Liver (tissue), 10 donors: ENCODE measurements around the gene TAF15. TPM values are rescaled to one million over a fixed set of nuclear protein-coding genes. Genes with fewer than 3 reads are reported as not detected.

Experiments
- DNase-seq: peaks from one replicate; pipeline ENCODE4 v3.0.0-alpha.2; 2017; ENCODE audit warnings: low spot score
- H3K27ac ChIP-seq, 2 donors: one replicate each; pipeline ENCODE4 v1.7.0; 2013; ENCODE audit warnings: inconsistent platforms in 2 of 2, low read length in 2 of 2, control low read depth in 1 of 2, low read depth in 1 of 2, mild to moderate bottlenecking in 1 of 2
- H3K27me3 ChIP-seq, 4 donors: one replicate each; pipeline versions ENCODE4 v1.6.1 to v1.7.0; 2013; ENCODE audit warnings: low read length in 3 of 4, inconsistent platforms in 1 of 4, mild to moderate bottlenecking in 1 of 4, moderate library complexity in 1 of 4; ENCODE audit not compliant: control insufficient read depth in 4 of 4, insufficient read depth in 4 of 4
- H3K36me3 ChIP-seq, 4 donors: one replicate each; pipeline versions ENCODE4 v1.6.1 to v1.7.0; 2013; ENCODE audit warnings: low read length in 3 of 4, mild to moderate bottlenecking in 3 of 4, low read depth in 1 of 4, moderate library complexity in 1 of 4; ENCODE audit not compliant: control insufficient read depth in 4 of 4, insufficient read depth in 3 of 4
- H3K4me1 ChIP-seq, 4 donors: one replicate each; pipeline versions ENCODE4 v1.6.1 to v1.7.0; 2013; ENCODE audit warnings: low read length in 3 of 4, mild to moderate bottlenecking in 3 of 4, moderate library complexity in 1 of 4; ENCODE audit not compliant: control insufficient read depth in 4 of 4, insufficient read depth in 4 of 4
- H3K4me3 ChIP-seq, 3 donors: one replicate each; pipeline versions ENCODE4 v1.6.1 to v1.7.0; 2013; ENCODE audit warnings: low read length in 3 of 3, control low read depth in 1 of 3, low read depth in 1 of 3, mild to moderate bottlenecking in 1 of 3
- H3K9ac ChIP-seq, 2 donors: one replicate each; pipeline ENCODE4 v1.7.0; 2013; ENCODE audit warnings: low read length in 2 of 2, mild to moderate bottlenecking in 2 of 2, moderate library complexity in 2 of 2, control low read depth in 1 of 2, low read depth in 1 of 2
- H3K9me3 ChIP-seq, 4 donors: one replicate each; pipeline versions ENCODE4 v1.6.1 to v1.7.0; 2013; ENCODE audit warnings: low read length in 3 of 4; ENCODE audit not compliant: control insufficient read depth in 4 of 4
- CTCF ChIP-seq: fragments of 150-350 bp; IDR thresholded peaks from 2 replicates; pipeline ENCODE4 v1.5.1; 2017; ENCODE audit warnings: improper control_type of control experiment, low read depth, low read length; ENCODE audit not compliant: missing input control
- EGR1 ChIP-seq, 2 donors: IDR thresholded peaks; 2 replicates each; pipeline ENCODE4 v1.6.1; 2016 to 2018; ENCODE audit warnings: antibody characterized with exemption in 2 of 2, low read depth in 2 of 2
- FOXA1 ChIP-seq: IDR thresholded peaks from 2 replicates; pipeline ENCODE4 v1.6.1; 2016; ENCODE audit warnings: antibody characterized with exemption
- FOXA2 ChIP-seq: IDR thresholded peaks from 2 replicates; pipeline ENCODE4 v1.6.1; 2016; ENCODE audit warnings: antibody characterized with exemption
- GABPA ChIP-seq, 2 donors: IDR thresholded peaks in 1 of 2; conservative IDR thresholded peaks in 1 of 2; 2 replicates each; pipeline ENCODE4 v1.6.1; 2016; ENCODE audit warnings: antibody characterized with exemption in 2 of 2, mild to moderate bottlenecking in 1 of 2, moderate library complexity in 1 of 2
- HNF4A ChIP-seq, 2 donors: conservative IDR thresholded peaks; 2 replicates each; pipeline ENCODE4 v1.6.1; 2016; ENCODE audit warnings: antibody characterized with exemption in 2 of 2, mild to moderate bottlenecking in 2 of 2
- HNF4G ChIP-seq: IDR thresholded peaks from 2 replicates; pipeline ENCODE4 v1.6.1; 2016; ENCODE audit warnings: antibody characterized with exemption
- JUND ChIP-seq, 2 donors: IDR thresholded peaks; 2 replicates each; pipeline ENCODE4 v1.6.1; 2016; ENCODE audit warnings: antibody characterized with exemption in 2 of 2
- NR2F2 ChIP-seq: IDR thresholded peaks from 2 replicates; pipeline ENCODE4 v1.6.1; 2016; ENCODE audit warnings: antibody characterized with exemption
- RAD21 ChIP-seq, 2 donors: IDR thresholded peaks; 2 replicates each; pipeline ENCODE4 v1.6.1; 2016; ENCODE audit warnings: antibody characterized with exemption in 2 of 2, mild to moderate bottlenecking in 2 of 2
- REST ChIP-seq: IDR thresholded peaks from 2 replicates; pipeline ENCODE4 v1.6.1; 2016; ENCODE audit warnings: antibody characterized with exemption, mild to moderate bottlenecking
- RXRA ChIP-seq, 2 donors: IDR thresholded peaks; 2 replicates each; pipeline ENCODE4 v1.6.1; 2017 to 2018; ENCODE audit warnings: antibody characterized with exemption in 2 of 2, mild to moderate bottlenecking in 1 of 2
- SP1 ChIP-seq: IDR thresholded peaks from 2 replicates; pipeline ENCODE4 v1.6.1; 2018; ENCODE audit warnings: antibody characterized with exemption, mild to moderate bottlenecking
- TAF1 ChIP-seq: conservative IDR thresholded peaks from 2 replicates; pipeline ENCODE4 v1.6.1; 2016; ENCODE audit warnings: antibody characterized with exemption, mild to moderate bottlenecking
- YY1 ChIP-seq: IDR thresholded peaks from 2 replicates; pipeline ENCODE4 v1.6.1; 2016; ENCODE audit warnings: antibody characterized with exemption, mild to moderate bottlenecking
- WGBS: extraction: QIAGEN DNeasy Blood & Tissue Kit; methylation state at CpG from one replicate; pipeline ENCODE4 v1.1.7; 2013; 5-methylcytosine and 5-hydroxymethylcytosine counted together
- polyA plus RNA-seq, 2 donors: library from polyadenylated mRNA; stranded (reverse) in 1 of 2; unstranded in 1 of 2; fragments of 200-250 nt in 1 of 2; fragments of >200 nt in 1 of 2; fragmentation: Nextera tagmentation in 1 of 2; extraction: Ambion mirVana in 1 of 2; gene quantifications; one replicate each; pipeline versions ENCODE4 v1.2.1 to v1.2.3, GENCODE V29; 2013 to 2015
- small RNA-seq: library from RNA; depleted of rRNA; stranded (forward); fragments of <200 nt; gene quantifications from one replicate; pipeline ENCODE3, GENCODE V24; 2014
- total RNA-seq, 2 donors: library from RNA; depleted of rRNA; stranded (reverse); fragments of >200 nt; gene quantifications; one replicate each; pipeline ENCODE4 v1.2.3, GENCODE V29; 2014
- TF ChIP-seq, protein P1 (sequence below): IDR thresholded peaks from 2 replicates; pipeline ENCODE4 v1.6.1; 2016; ENCODE audit warnings: antibody characterized with exemption
- TF ChIP-seq, protein P2 (sequence below): IDR thresholded peaks from 2 replicates; pipeline ENCODE4 v1.6.1; 2016; ENCODE audit warnings: antibody characterized with exemption
- TF ChIP-seq, protein P3 (sequence below): IDR thresholded peaks from 2 replicates; pipeline ENCODE4 v1.6.1; 2016; ENCODE audit warnings: antibody characterized with exemption
- donor health status: healthy.
- donor health status: healthy.
- donor health status: healthy.
- donor health status: healthy.
- donor health status: healthy.

The TAF15 gene
- total and polyA plus RNA-seq, 4 donors = 13.5 to 75.0 (median 67.6) TPM

- Histone ChIP-seq H3K9me3 (no peaks in the 10 kb centered on the region), H3K9ac (no peak overlapping the region), H3K36me3 (no peaks in the 10 kb centered on the region), H3K4me1 (peaks cover 0 to 5% (median 0%) of the 10 kb centered on the region in 4 donors), H3K4me3 (no peak overlapping the region), H3K27me3 (no peaks in the 10 kb centered on the region), H3K27ac (no peak overlapping the region)
- no peak for TF ChIP-seq NR2F2
- no peak for TF ChIP-seq SP1
- no peak for TF ChIP-seq CTCF
- no peak for TF ChIP-seq JUND (IDR thresholded peaks at IDR 0.05)
- TF ChIP-seq HNF4A (conservative IDR thresholded peaks at IDR 0.05) = no peak
- no peak for TF ChIP-seq HNF4G
- TF ChIP-seq FOXA2 = no peak
- TF ChIP-seq, protein P1, sequence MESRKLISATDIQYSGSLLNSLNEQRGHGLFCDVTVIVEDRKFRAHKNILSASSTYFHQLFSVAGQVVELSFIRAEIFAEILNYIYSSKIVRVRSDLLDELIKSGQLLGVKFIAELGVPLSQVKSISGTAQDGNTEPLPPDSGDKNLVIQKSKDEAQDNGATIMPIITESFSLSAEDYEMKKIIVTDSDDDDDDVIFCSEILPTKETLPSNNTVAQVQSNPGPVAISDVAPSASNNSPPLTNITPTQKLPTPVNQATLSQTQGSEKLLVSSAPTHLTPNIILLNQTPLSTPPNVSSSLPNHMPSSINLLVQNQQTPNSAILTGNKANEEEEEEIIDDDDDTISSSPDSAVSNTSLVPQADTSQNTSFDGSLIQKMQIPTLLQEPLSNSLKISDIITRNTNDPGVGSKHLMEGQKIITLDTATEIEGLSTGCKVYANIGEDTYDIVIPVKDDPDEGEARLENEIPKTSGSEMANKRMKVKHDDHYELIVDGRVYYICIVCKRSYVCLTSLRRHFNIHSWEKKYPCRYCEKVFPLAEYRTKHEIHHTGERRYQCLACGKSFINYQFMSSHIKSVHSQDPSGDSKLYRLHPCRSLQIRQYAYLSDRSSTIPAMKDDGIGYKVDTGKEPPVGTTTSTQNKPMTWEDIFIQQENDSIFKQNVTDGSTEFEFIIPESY = no peak
- no peak for TF ChIP-seq FOXA1
- TF ChIP-seq, protein P2, sequence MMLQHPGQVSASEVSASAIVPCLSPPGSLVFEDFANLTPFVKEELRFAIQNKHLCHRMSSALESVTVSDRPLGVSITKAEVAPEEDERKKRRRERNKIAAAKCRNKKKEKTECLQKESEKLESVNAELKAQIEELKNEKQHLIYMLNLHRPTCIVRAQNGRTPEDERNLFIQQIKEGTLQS = no peak
- TF ChIP-seq, protein P3, sequence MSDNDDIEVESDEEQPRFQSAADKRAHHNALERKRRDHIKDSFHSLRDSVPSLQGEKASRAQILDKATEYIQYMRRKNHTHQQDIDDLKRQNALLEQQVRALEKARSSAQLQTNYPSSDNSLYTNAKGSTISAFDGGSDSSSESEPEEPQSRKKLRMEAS = no peak
- no peak for TF ChIP-seq RAD21 (IDR thresholded peaks at IDR 0.05)
- no peak for TF ChIP-seq RXRA (IDR thresholded peaks at IDR 0.05)
- no peak for TF ChIP-seq REST
- TF ChIP-seq TAF1 = no peak
- no peak for TF ChIP-seq GABPA (IDR thresholded peaks at IDR 0.05 in 1 of 2, conservative IDR thresholded peaks at IDR 0.05 in 1 of 2)
- TF ChIP-seq YY1 = no peak
- no peak for TF ChIP-seq EGR1 (IDR thresholded peaks at IDR 0.05; ENCODE audit: low read depth in 2 of 2)
- WGBS = 79% methylated on average over 14 of the region's 14 CpGs
- DNase-seq = no peak
Measured at GRCh38 chr17:35895636-35896587, 86.6 kb downstream of the TAF15 start.

Small RNAs within 50 kb of the gene (small RNA-seq; reads per million reads assigned to genes)
- 2,663 reads per million, percentile 100 among the genes with 10 or more reads in this experiment for gene RF00100

Other genes with a start within 250 kb of the TAF15 start
- gene SLFN14, start 248.7 kb upstream of the TAF15 start, total RNA-seq = 10 to 100 TPM in 1 of 2 donors, under 1 TPM in 1; under 0.01 to 23.7 TPM
- gene SLFN14, start 248.7 kb upstream of the TAF15 start, polyA plus RNA-seq = not detected
- gene PEX12, start 230.9 kb upstream of the TAF15 start, total RNA-seq = 1 to 10 TPM; 2.3 to 2.4 TPM
- 1 to 10 TPM; 2.0 to 3.6 TPM for gene PEX12, start 230.9 kb upstream of the TAF15 start, polyA plus RNA-seq
- gene AP2B1, start 222.2 kb upstream of the TAF15 start, total RNA-seq = 10 to 100 TPM; 25.4 to 55.6 TPM
- gene AP2B1, start 222.2 kb upstream of the TAF15 start, polyA plus RNA-seq = 10 to 100 TPM in 1 of 2 donors, 1 to 10 TPM in 1; 8.7 to 19.2 TPM
- gene RASL10B, start 77.8 kb upstream of the TAF15 start, total RNA-seq = 1 to 10 TPM in 1 of 2 donors, under 1 TPM in 1; 0.42 to 3.8 TPM
- 1 to 10 TPM; 1.7 to 2.7 TPM for gene RASL10B, start 77.8 kb upstream of the TAF15 start, polyA plus RNA-seq
- gene GAS2L2, start 56.2 kb upstream of the TAF15 start, total RNA-seq = not detected
- gene GAS2L2, start 56.2 kb upstream of the TAF15 start, polyA plus RNA-seq = not detected
- not detected for gene C17orf50, start 48.6 kb upstream of the TAF15 start, total RNA-seq
- not detected for gene C17orf50, start 48.6 kb upstream of the TAF15 start, polyA plus RNA-seq
- gene MMP28, start 13.8 kb upstream of the TAF15 start, total RNA-seq = under 1 TPM; 0.59 to 0.75 TPM
- gene MMP28, start 13.8 kb upstream of the TAF15 start, polyA plus RNA-seq = under 1 TPM; 0.14 to 0.30 TPM
- gene HEATR9, start 59.4 kb downstream of the TAF15 start, total RNA-seq = under 1 TPM in 1 of 2 donors, not detected in 1; 0.08 TPM
- not detected for gene HEATR9, start 59.4 kb downstream of the TAF15 start, polyA plus RNA-seq
- 1 to 10 TPM; 1.7 to 2.2 TPM for gene CCL5, start 70.9 kb downstream of the TAF15 start, total RNA-seq
- 1 to 10 TPM; 2.9 to 4.7 TPM for gene CCL5, start 70.9 kb downstream of the TAF15 start, polyA plus RNA-seq
- gene RDM1, start 121.3 kb downstream of the TAF15 start, total RNA-seq = 1 to 10 TPM in 1 of 2 donors, not detected in 1; 1.9 TPM
- gene RDM1, start 121.3 kb downstream of the TAF15 start, polyA plus RNA-seq = under 1 TPM; 0.29 to 0.42 TPM
- gene LYZL6, start 134.2 kb downstream of the TAF15 start, total RNA-seq = not detected
- not detected for gene LYZL6, start 134.2 kb downstream of the TAF15 start, polyA plus RNA-seq
- 10 to 100 TPM in 1 of 2 donors, under 1 TPM in 1; 0.65 to 22.3 TPM for gene CCL16, start 172.0 kb downstream of the TAF15 start, total RNA-seq
- 10 to 100 TPM in 1 of 2 donors, 1 to 10 TPM in 1; 8.1 to 21.7 TPM for gene CCL16, start 172.0 kb downstream of the TAF15 start, polyA plus RNA-seq
- 10 to 100 TPM in 1 of 2 donors, 1 to 10 TPM in 1; 1.9 to 11.6 TPM for gene CCL14, start 177.2 kb downstream of the TAF15 start, total RNA-seq
- 100 to 1,000 TPM in 1 of 2 donors, 10 to 100 TPM in 1; 68.7 to 124 TPM for gene CCL14, start 177.2 kb downstream of the TAF15 start, polyA plus RNA-seq
- gene CCL15, start 192.1 kb downstream of the TAF15 start, total RNA-seq = 10 to 100 TPM in 1 of 2 donors, 1 to 10 TPM in 1; 9.2 to 14.1 TPM
- gene CCL15, start 192.1 kb downstream of the TAF15 start, polyA plus RNA-seq = 10 to 100 TPM in 1 of 2 donors, 1 to 10 TPM in 1; 8.8 to 27.8 TPM
- gene CCL23, start 208.5 kb downstream of the TAF15 start, total RNA-seq = 1 to 10 TPM; 1.9 to 8.7 TPM
- gene CCL23, start 208.5 kb downstream of the TAF15 start, polyA plus RNA-seq = 10 to 100 TPM in 1 of 2 donors, 1 to 10 TPM in 1; 3.9 to 24.4 TPM